Karpas-422 (cell line): Measurements from ENCODE around the gene AVP. TPM values are rescaled to one million over a fixed set of nuclear protein-coding genes. Genes with fewer than 3 reads are reported as not detected.

Experiments used
- DNase-seq: peaks from one replicate; pipeline ENCODE4 v3.0.0-alpha.2; 2015
- H2AFZ ChIP-seq: fragments of 200-600 bp; sonication (generic); 2 replicates; pipeline ENCODE4 v1.6.1; 2014; ENCODE audit warnings: antibody characterized with exemption, low read length, mixed read lengths
- H3K27ac ChIP-seq: fragments of 200-600 bp; sonication (generic); 2 replicates; pipeline ENCODE4 v1.5.1; 2014; ENCODE audit warnings: mild to moderate bottlenecking, low read length, moderate library complexity
- H3K27me3 ChIP-seq: fragments of 200-600 bp; sonication (generic); 2 replicates; pipeline ENCODE4 v1.6.1; 2014; ENCODE audit warnings: low read length, mixed read lengths
- H3K36me3 ChIP-seq: fragments of 200-600 bp; sonication (generic); 2 replicates; pipeline ENCODE4 v1.6.1; 2014; ENCODE audit warnings: low read length, mixed read lengths; ENCODE audit not compliant: insufficient read depth
- H3K4me1 ChIP-seq: fragments of 200-600 bp; sonication (generic); 2 replicates; pipeline ENCODE4 v1.6.1; 2014; ENCODE audit warnings: mild to moderate bottlenecking, low read length, mixed read lengths
- H3K4me2 ChIP-seq: fragments of 200-600 bp; sonication (generic); 2 replicates; pipeline ENCODE4 v1.6.1; 2014; ENCODE audit warnings: low read length, low read depth, mild to moderate bottlenecking; ENCODE audit not compliant: poor library complexity, severe bottlenecking
- H3K4me3 ChIP-seq: fragments of 200-600 bp; sonication (generic); 2 replicates; pipeline ENCODE4 v1.5.1; 2014; ENCODE audit warnings: mild to moderate bottlenecking, antibody characterized with exemption, low read length, mixed read lengths
- H3K79me2 ChIP-seq: fragments of 200-600 bp; sonication (generic); 2 replicates; pipeline ENCODE4 v1.6.1; 2014; ENCODE audit warnings: mild to moderate bottlenecking, low read length, mixed read lengths
- H3K9ac ChIP-seq: fragments of 200-600 bp; sonication (generic); 2 replicates; pipeline ENCODE4 v1.6.0; 2014; ENCODE audit warnings: low read length
- H3K9me2 ChIP-seq: fragments of 200-600 bp; sonication (generic), shearing (Covaris generic); replicated peaks from 2 replicates; pipeline ENCODE4 v1.6.0; 2014; ENCODE audit warnings: mild to moderate bottlenecking, low read length, moderate library complexity; ENCODE audit not compliant: insufficient read depth
- H3K9me3 ChIP-seq: fragments of 300-700, 200-600 bp; sonication (generic); 2 replicates; pipeline ENCODE4 v1.6.1; 2014; ENCODE audit warnings: low read length, mixed read lengths
- H4K20me1 ChIP-seq: fragments of 200-600 bp; sonication (generic); 2 replicates; pipeline ENCODE4 v1.6.1; 2014; ENCODE audit warnings: mild to moderate bottlenecking, antibody characterized with exemption, low read length, low read depth; ENCODE audit not compliant: insufficient read depth
- total RNA-seq: library from RNA; depleted of rRNA; stranded (reverse); fragments of >200 nt; shearing (Covaris generic); gene quantifications from 2 replicates; pipeline ENCODE4 v1.2.3, GENCODE V29; 2014; ENCODE audit warnings: low replicate concordance; rRNA removed

Gene AVP
- total RNA-seq, 1 experiment from 2014 or later, result not detected

GRCh38 chr20:3032624-3033023, 51.9 kb downstream of the AVP start:
- Histone ChIP-seq H2AFZ (no peak overlapping the region), H3K4me3 (no peak overlapping the region), H3K27me3 (no peaks in the 10 kb centered on the region), H3K27ac (no peak overlapping the region), H3K4me2 (no peak overlapping the region), H3K4me1 (no peaks in the 10 kb centered on the region), H4K20me1 (no peaks in the 10 kb centered on the region), H3K9me3 (no peaks in the 10 kb centered on the region), H3K9me2 (no peaks in the 10 kb centered on the region), H3K79me2 (no peaks in the 10 kb centered on the region), H3K36me3 (peaks cover 12% of the 10 kb centered on the region; the same call in 1 of the 2 replicates), H3K9ac (no peak overlapping the region)
- DNase-seq, result no peak

Other genes starting within 250 kb of the AVP start
- gene PCED1A, start 244.1 kb downstream of the AVP start, total RNA-seq, result 19.0 and 20.3 TPM in 2 replicates
- gene VPS16, start 244.0 kb downstream of the AVP start, total RNA-seq, result 24.7 and 38.2 TPM in 2 replicates
- gene PTPRA, start 211.2 kb downstream of the AVP start, total RNA-seq, result 45.2 and 58.4 TPM in 2 replicates
- gene GNRH2, start 41.1 kb downstream of the AVP start, total RNA-seq, result 0.52 and 2.7 TPM in 2 replicates
- 66.5 and 109 TPM in 2 replicates for gene MRPS26, start 38.7 kb downstream of the AVP start, total RNA-seq
- gene OXT, start 13.1 kb downstream of the AVP start, total RNA-seq, result not detected in 2 replicates
- 13.1 and 17.5 TPM in 2 replicates for gene FASTKD5, start 75.1 kb upstream of the AVP start, total RNA-seq
- gene UBOX5, start 75.1 kb upstream of the AVP start, total RNA-seq, result 2.9 and 4.2 TPM in 2 replicates
- gene LZTS3, start 88.8 kb upstream of the AVP start, total RNA-seq, result 3.1 and 9.1 TPM in 2 replicates
- gene DDRGK1, start 120.0 kb upstream of the AVP start, total RNA-seq, result 22.0 and 48.5 TPM in 2 replicates
- 76.9 and 94.4 TPM in 2 replicates for gene ITPA, start 124.8 kb upstream of the AVP start, total RNA-seq
- 0.36 and 0.60 TPM in 2 replicates for gene SLC4A11, start 154.5 kb upstream of the AVP start, total RNA-seq